Measurements from ENCODE around the gene CAPZA2.

- no peak for TF ChIP-seq CTCF (IDR thresholded peaks at IDR 0.05; ENCODE audit: borderline replicate concordance, extremely low read depth, low read length, poor library complexity, severe bottlenecking)
- no peak for TF ChIP-seq EZH2 (IDR thresholded peaks at IDR 0.05; ENCODE audit: borderline replicate concordance, low read depth, low read length, severe bottlenecking)
These were observed 32.9 kb upstream of the CAPZA2 start for GRCh38 chr7:116829493-116829892.

All from DND-41 (cell line).